Immature natural killer cell (primary cell): ENCODE results near the gene CDR2. TPM values are rescaled to one million over a fixed set of nuclear protein-coding genes. Genes with fewer than 3 reads are reported as not detected.

Source experiments
- DNase-seq, 3 donors: peaks; one replicate each; pipeline ENCODE4 v3.0.0; 2022; ENCODE audit warnings: mixed read lengths in 1 of 3
- H3K27ac Mint-ChIP-seq, 6 donors: one replicate each; pipeline ENCODE4 v1.8.0; 2020; ENCODE audit warnings: mixed read lengths in 6 of 6, mild to moderate bottlenecking in 5 of 6, inconsistent platforms in 4 of 6, moderate library complexity in 3 of 6
- H3K27me3 Mint-ChIP-seq, 3 donors: one replicate each; pipeline ENCODE4 v1.8.0; 2020 to 2021; ENCODE audit warnings: low read depth in 3 of 3, mild to moderate bottlenecking in 3 of 3, mixed read lengths in 3 of 3, moderate library complexity in 3 of 3, inconsistent platforms in 1 of 3
- H3K36me3 Mint-ChIP-seq, 3 donors: one replicate each; pipeline ENCODE4 v1.8.0; 2020; ENCODE audit warnings: mixed read lengths in 3 of 3, inconsistent platforms in 2 of 3, mild to moderate bottlenecking in 2 of 3
- H3K4me1 Mint-ChIP-seq, 2 donors: one replicate each; pipeline ENCODE4 v1.8.0; 2020; ENCODE audit warnings: inconsistent platforms in 2 of 2, mild to moderate bottlenecking in 2 of 2, mixed read lengths in 2 of 2, moderate library complexity in 1 of 2
- H3K4me3 Mint-ChIP-seq, 5 donors: one replicate each; pipeline ENCODE4 v1.8.0; 2020; ENCODE audit warnings: mild to moderate bottlenecking in 5 of 5, mixed read lengths in 5 of 5, inconsistent platforms in 3 of 5, moderate library complexity in 3 of 5
- H3K9me3 Mint-ChIP-seq, 6 donors: one replicate each; pipeline ENCODE4 v1.8.0; 2020; ENCODE audit warnings: mild to moderate bottlenecking in 6 of 6, mixed read lengths in 6 of 6, inconsistent platforms in 4 of 6, moderate library complexity in 3 of 6
- polyA plus RNA-seq, 3 donors: library from polyadenylated mRNA; unstranded; fragments of 300-500 nt; fragmentation: Illumina TruSeq; gene quantifications; one replicate each; pipeline ENCODE4 v1.2.3, GENCODE V29; 2021

The CDR2 gene
- polyA plus RNA-seq, 3 donors from 2014 or later = 9.6 to 21.7 (median 11.3) TPM

- Mint-ChIP-seq H3K9me3 (no peaks in the 10 kb centered on the region), H3K4me3 (no peak overlapping the region), H3K4me1 (peaks cover 4 to 6% of the 10 kb centered on the region in 2 donors), H3K27ac (peak overlapping the region in 1 of 6 donors; percentile 51), H3K36me3 (peaks cover 4 to 21% (median 7%) of the 10 kb centered on the region in 3 donors), H3K27me3 (peaks cover 0 to 4% (median 4%) of the 10 kb centered on the region in 3 donors)
- DNase-seq = no peak
Observed at GRCh38 chr16:22323173-22323958, 51.1 kb downstream of the CDR2 start.

- H3K4me1 Mint-ChIP-seq = peaks cover 4 to 6% of the 10 kb centered on the region in 2 donors
- H3K27ac Mint-ChIP-seq = no peak overlapping the region
- no peaks in the 10 kb centered on the region for H3K9me3 Mint-ChIP-seq
- no peak for DNase-seq
- peaks cover 0 to 4% (median 4%) of the 10 kb centered on the region in 3 donors for H3K27me3 Mint-ChIP-seq
- H3K4me3 Mint-ChIP-seq = no peak overlapping the region
- H3K36me3 Mint-ChIP-seq = peaks cover 4 to 22% (median 7%) of the 10 kb centered on the region in 3 donors
Observed at GRCh38 chr16:22322741-22323140, 51.7 kb downstream of the CDR2 start.

GRCh38 chr16:22322021-22322471, 52.4 kb downstream of the CDR2 start:
- Mint-ChIP-seq H3K27ac (no peak overlapping the region), H3K27me3 (peaks cover 0 to 4% (median 4%) of the 10 kb centered on the region in 3 donors), H3K9me3 (no peaks in the 10 kb centered on the region), H3K4me3 (no peak overlapping the region), H3K36me3 (peaks cover 4 to 28% (median 10%) of the 10 kb centered on the region in 3 donors), H3K4me1 (peaks cover 4 to 6% of the 10 kb centered on the region in 2 donors)
- no peak for DNase-seq

- no peaks in the 10 kb centered on the region for H3K9me3 Mint-ChIP-seq
- DNase-seq = peak; percentile 36 to 53 (median 47)
- no peak overlapping the region for H3K4me3 Mint-ChIP-seq
- H3K4me1 Mint-ChIP-seq = peaks cover 4 to 6% of the 10 kb centered on the region in 2 donors
- peak overlapping the region in 2 of 6 donors; percentile 46 to 54 for H3K27ac Mint-ChIP-seq
- peaks cover 0 to 4% (median 4%) of the 10 kb centered on the region in 3 donors for H3K27me3 Mint-ChIP-seq
- H3K36me3 Mint-ChIP-seq = peaks cover 4 to 28% (median 10%) of the 10 kb centered on the region in 3 donors
Observed at GRCh38 chr16:22321340-22322001, 52.9 kb downstream of the CDR2 start.

- no peaks in the 10 kb centered on the region for H3K9me3 Mint-ChIP-seq
- H3K4me3 Mint-ChIP-seq = no peak overlapping the region
- peaks cover 4 to 31% (median 10%) of the 10 kb centered on the region in 3 donors for H3K36me3 Mint-ChIP-seq
- no peak for DNase-seq
- peak overlapping the region in 3 of 6 donors; percentile 28 to 54 (median 46) for H3K27ac Mint-ChIP-seq
- peaks cover 0 to 4% (median 4%) of the 10 kb centered on the region in 3 donors for H3K27me3 Mint-ChIP-seq
- peaks cover 4 to 6% of the 10 kb centered on the region in 2 donors for H3K4me1 Mint-ChIP-seq
Observed at GRCh38 chr16:22320572-22321339, 53.7 kb downstream of the CDR2 start.

- no peak overlapping the region for H3K4me3 Mint-ChIP-seq
- peak; percentile 22 to 41 (median 39) for DNase-seq
- H3K9me3 Mint-ChIP-seq = no peaks in the 10 kb centered on the region
- H3K27me3 Mint-ChIP-seq = peaks cover 0 to 2% (median 2%) of the 10 kb centered on the region in 3 donors
- peaks cover 10 to 42% (median 15%) of the 10 kb centered on the region in 3 donors for H3K36me3 Mint-ChIP-seq
- peak overlapping the region in 1 of 6 donors; percentile 40 for H3K27ac Mint-ChIP-seq
- peaks cover 4 to 6% of the 10 kb centered on the region in 2 donors for H3K4me1 Mint-ChIP-seq
Observed at GRCh38 chr16:22318690-22319358, 55.6 kb downstream of the CDR2 start.

- peaks cover 10 to 47% (median 15%) of the 10 kb centered on the region in 3 donors for H3K36me3 Mint-ChIP-seq
- peak overlapping the region in 1 of 6 donors; percentile 39 for H3K27ac Mint-ChIP-seq
Observed at GRCh38 chr16:22317625-22318024, 56.8 kb downstream of the CDR2 start.

GRCh38 chr16:22317001-22317530, 57.4 kb downstream of the CDR2 start:
- H3K27ac Mint-ChIP-seq = peak overlapping the region in 1 of 6 donors; percentile 39
- H3K36me3 Mint-ChIP-seq = peaks cover 10 to 47% (median 15%) of the 10 kb centered on the region in 3 donors

More at GRCh38 chr16:22317625-22318024, 56.8 kb downstream of the CDR2 start:
- Mint-ChIP-seq H3K4me1 (peaks cover 4 to 6% of the 10 kb centered on the region in 2 donors), H3K27me3 (peaks cover 0 to 2% (median 2%) of the 10 kb centered on the region in 3 donors), H3K9me3 (no peaks in the 10 kb centered on the region), H3K4me3 (no peak overlapping the region)
- DNase-seq = no peak

GRCh38 chr16:22316411-22316811, 58.0 kb downstream of the CDR2 start:
- Mint-ChIP-seq H3K27me3 (peaks cover 0 to 2% (median 0%) of the 10 kb centered on the region in 3 donors), H3K4me1 (peaks cover 4 to 5% of the 10 kb centered on the region in 2 donors), H3K27ac (peak overlapping the region in 1 of 6 donors; percentile 45), H3K4me3 (no peak overlapping the region), H3K9me3 (no peaks in the 10 kb centered on the region), H3K36me3 (peaks cover 14 to 52% (median 15%) of the 10 kb centered on the region in 3 donors)
- no peak for DNase-seq

More at GRCh38 chr16:22317001-22317530, 57.4 kb downstream of the CDR2 start:
- Mint-ChIP-seq H3K27me3 (peaks cover 0 to 2% (median 2%) of the 10 kb centered on the region in 3 donors), H3K4me3 (no peak overlapping the region), H3K9me3 (no peaks in the 10 kb centered on the region), H3K4me1 (peaks cover 4 to 6% of the 10 kb centered on the region in 2 donors)
- DNase-seq = no peak

- Mint-ChIP-seq H3K27ac (peak overlapping the region in 1 of 6 donors; percentile 45), H3K36me3 (peaks cover 14 to 48% (median 15%) of the 10 kb centered on the region in 3 donors), H3K4me3 (no peak overlapping the region)
Observed at GRCh38 chr16:22315979-22316378, 58.4 kb downstream of the CDR2 start.

GRCh38 chr16:22314661-22315626, 59.5 kb downstream of the CDR2 start:
- no peaks in the 10 kb centered on the region for H3K27me3 Mint-ChIP-seq
- H3K36me3 Mint-ChIP-seq = peaks cover 14 to 40% (median 14%) of the 10 kb centered on the region in 3 donors
- H3K4me1 Mint-ChIP-seq = peaks cover 0 to 1% of the 10 kb centered on the region in 2 donors
- no peaks in the 10 kb centered on the region for H3K9me3 Mint-ChIP-seq
- DNase-seq = no peak
- peak overlapping the region in 2 of 6 donors; percentile 24 to 56 for H3K27ac Mint-ChIP-seq
- no peak overlapping the region for H3K4me3 Mint-ChIP-seq

More at GRCh38 chr16:22315979-22316378, 58.4 kb downstream of the CDR2 start:
- H3K4me1 Mint-ChIP-seq = peaks cover under 1 to 1% of the 10 kb centered on the region in 2 donors
- no peak for DNase-seq
- H3K9me3 Mint-ChIP-seq = no peaks in the 10 kb centered on the region
- H3K27me3 Mint-ChIP-seq = no peaks in the 10 kb centered on the region
